Stimulated activated CD8-positive, alpha-beta memory T cell treated with anti-CD3 and anti-CD28 coated beads, Interleukin-12 subunit alpha, Interleukin-12 subunit beta, amount 100 ng/mL, for 24 hours (primary cell): Measurements from ENCODE around the gene ARHGEF10L.

Experiments
- DNase-seq: peaks from one replicate; pipeline ENCODE4 v3.0.0-alpha.2; 2020; ENCODE audit errors: extremely low read depth

ARHGEF10L gene

DNA sequence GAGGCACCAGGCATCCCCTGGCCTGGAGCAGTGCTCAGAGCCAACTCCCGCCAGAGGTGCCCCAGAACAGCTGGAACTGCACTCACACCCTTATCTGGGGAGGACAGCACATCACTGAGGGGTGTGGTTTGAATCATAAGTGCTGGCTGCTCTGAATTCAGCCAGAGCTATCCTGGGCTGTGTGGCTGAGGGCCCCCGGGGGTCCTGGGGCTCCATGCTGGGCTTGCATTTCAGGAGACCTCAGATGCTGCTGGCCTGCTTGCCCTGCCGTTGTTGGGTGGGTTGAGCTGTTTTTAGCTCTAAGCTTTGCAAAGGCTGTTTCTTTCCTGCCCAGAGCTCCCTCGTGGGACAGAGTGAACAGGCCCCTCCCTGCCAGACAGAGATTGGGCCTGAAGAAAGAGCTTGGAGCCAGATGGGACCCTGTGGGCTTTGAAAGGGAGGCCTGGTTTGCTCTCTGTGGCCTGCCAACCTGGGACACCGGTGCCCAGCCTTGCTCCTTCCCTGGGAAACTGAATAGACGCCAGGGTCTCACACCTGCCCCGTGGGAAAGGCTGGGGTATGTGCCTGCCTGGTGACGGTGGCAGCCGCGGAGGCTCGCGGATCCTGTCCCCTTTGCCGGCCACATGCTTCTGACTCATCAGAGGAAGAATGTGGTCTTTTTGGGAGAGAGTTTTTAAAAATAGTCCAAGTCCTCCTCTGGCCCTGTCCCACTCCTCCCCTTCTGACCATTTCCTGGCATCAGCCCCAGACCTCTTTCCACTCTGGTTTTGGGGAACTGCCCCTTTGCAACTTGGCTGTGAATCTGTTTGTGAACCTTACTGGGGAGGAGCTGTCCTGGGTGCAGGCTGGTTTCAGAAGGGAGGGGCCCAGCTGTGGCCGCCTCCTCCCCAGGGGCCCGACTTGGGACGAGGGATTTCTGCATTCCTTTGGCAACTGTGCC is 30.0 kb downstream of the ARHGEF10L start:
- DNase-seq, result no peak

DNA sequence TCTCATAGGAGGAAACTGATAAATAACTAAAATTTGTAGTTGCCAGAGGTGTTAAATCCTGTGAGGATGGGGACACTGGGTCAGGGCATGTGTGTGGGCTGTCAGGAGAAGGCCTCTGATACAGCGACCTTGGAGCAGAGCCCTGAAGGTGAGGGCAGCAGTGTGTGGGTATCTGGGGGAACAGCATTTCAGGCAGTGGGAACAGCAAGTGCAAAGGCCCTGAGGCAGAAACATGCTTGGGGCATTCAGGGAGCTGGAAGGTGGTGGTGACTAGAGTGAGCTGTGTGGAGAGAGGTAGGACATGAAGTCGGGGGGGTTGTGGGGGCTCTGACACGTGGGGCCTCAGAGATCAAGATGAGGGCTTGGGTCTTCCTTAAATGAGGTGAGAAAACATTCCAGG is 30.7 kb downstream of the ARHGEF10L start:
- no peak for DNase-seq

DNA sequence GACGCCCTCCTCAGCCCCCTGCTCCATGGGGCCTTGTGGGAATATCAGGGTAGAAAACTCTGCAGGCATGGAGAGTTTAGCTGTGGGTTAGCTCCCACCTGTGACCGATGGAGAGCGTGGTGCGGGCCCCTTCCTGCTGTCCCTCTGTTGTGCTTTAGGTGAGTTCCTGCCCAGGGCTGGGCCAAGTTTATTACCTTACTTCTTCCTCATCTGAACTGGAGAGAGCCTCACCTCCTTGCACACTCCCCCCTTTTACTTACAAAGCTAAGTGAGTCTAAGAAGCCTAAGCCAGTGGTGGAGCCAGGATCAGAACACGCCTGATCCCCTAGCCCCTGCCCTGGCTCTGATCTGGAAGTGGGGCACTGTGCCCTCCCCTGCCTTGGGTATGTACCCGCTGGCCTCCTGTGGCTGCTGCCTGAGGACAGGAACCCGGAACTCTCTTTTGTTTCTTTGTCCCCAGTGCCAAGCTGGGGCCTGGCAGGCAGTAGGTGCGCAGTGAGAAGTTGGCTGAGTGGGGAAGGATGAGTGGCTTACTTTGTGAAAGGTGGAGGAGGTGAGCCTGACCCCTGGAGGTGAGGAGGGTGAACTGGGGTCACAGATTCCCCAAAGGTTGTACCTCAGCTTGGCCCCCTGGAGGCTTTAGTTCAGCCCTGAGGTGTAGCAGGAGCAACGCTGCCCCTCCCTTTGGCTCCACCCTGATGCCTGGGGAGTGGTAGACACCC is 32.9 kb downstream of the ARHGEF10L start:
- no peak for DNase-seq

DNA sequence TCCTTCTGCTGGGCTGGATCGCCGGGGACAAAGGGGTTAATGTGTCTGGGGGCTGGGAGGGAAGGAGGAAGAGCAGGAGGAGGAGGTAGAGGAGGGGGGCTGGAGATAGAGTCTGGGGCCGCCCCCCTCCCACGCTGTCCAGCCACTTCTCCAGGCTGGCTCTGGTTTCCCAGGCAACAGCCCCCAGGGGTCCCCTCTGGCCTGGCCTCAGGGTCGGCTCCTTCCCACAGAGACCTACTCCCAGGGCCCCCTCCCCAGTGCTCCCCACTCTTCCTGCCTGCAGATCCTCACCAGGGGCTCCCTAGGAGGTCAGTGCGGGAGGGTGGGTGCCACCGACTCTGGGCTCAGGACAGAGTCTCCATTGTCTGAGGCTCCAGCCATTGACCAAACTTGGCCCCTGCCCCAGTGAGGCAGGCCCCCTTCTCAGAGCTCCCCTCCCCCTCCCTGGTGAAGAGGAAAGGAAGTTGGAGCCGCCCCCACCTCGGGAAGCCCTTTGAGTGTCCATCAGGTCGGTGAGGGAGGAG is 34.1 kb downstream of the ARHGEF10L start:
- no peak for DNase-seq

DNA sequence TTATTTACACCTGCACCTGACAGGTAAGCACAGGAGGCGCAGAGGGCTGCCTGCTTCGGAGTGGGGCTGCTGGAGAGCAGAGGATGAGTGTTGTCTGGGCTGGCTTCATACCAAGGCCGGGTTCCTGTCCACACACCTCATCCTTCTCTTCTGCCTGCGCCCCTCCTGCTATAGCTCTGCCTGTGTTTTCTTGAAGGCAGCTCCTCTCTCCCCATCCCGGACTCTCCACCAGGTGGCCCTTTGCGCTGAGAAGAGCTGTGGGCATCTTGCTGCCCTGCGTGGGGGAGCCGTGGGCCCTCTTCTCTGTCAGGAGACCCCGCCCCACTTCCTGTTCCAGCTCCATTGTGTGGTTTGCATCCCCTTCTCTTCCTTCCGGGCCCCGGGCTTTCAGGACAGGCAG is 35.0 kb downstream of the ARHGEF10L start:
- no peak for DNase-seq

DNA sequence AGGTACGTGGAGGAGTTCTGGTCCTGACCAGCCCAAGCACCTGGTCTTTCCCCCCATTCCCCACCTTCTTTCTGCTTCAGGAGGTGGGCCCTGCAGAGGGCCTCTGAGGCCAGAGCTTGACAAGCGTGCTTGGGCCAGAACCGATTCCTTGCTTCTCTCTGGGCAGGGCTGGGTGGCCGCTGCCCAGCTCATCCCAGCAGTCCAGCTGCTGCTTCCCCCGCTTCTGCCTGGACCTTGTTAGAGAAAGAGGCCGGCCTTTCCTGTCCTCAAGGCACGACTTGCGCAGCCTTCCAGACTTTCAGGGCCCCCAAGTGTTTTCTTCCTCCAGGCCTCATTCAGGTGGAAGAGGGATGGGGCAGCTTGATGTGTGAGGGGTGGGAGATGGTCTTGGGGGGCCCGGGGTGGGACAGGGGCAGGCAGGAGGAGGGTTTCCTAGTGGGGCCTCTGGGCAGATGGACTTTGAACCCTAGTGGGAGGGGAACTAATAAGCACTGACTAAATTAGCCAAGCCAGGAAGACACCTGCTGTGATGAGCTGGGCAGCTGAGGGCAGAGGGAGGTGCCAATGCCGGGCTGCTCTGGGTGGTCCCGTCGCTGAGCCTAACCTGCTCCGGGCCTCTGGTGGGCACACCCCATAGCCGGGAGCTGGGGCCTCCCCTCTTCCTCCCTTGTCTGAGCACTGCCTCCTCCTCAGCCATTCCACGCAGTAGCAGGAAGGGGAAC is 36.5 kb downstream of the ARHGEF10L start:
- DNase-seq, result no peak

DNA sequence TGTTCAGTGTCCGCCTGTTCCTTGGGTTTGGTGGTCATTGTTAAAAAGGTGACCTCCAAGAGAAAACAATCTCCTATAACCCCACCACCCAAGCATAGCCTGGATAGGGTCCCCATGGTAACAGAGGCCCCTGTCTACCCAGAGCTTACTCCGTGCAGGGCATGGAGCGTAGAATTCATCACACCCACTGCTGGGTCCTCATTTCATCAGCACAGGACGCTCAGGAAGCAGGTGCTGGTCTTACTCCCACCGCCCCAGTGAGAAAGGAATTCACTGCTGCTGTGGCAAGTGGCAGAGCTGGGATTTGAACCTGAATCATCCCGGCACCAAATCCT is 37.0 kb downstream of the ARHGEF10L start:
- DNase-seq, result no peak

DNA sequence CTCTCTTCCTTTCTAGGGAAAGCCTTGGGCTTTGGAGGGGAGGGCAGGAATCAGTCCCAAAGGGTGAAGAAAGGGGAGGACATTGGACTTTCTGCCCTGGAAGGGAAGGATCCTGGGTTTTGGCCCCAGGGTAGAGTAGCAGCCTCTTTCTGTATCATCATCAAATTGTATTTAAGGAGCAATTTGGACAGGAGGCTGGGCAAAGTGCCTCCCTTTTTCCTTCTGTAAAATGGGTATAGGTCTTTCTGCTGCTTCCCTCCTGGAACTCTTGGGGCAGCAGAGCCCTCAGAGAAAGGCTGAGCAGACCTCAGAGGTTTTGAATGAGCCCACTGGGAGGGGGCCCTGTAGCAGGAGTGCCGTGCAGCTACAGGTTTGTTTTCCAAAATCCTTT is 38.4 kb downstream of the ARHGEF10L start:
- DNase-seq, result no peak

DNA sequence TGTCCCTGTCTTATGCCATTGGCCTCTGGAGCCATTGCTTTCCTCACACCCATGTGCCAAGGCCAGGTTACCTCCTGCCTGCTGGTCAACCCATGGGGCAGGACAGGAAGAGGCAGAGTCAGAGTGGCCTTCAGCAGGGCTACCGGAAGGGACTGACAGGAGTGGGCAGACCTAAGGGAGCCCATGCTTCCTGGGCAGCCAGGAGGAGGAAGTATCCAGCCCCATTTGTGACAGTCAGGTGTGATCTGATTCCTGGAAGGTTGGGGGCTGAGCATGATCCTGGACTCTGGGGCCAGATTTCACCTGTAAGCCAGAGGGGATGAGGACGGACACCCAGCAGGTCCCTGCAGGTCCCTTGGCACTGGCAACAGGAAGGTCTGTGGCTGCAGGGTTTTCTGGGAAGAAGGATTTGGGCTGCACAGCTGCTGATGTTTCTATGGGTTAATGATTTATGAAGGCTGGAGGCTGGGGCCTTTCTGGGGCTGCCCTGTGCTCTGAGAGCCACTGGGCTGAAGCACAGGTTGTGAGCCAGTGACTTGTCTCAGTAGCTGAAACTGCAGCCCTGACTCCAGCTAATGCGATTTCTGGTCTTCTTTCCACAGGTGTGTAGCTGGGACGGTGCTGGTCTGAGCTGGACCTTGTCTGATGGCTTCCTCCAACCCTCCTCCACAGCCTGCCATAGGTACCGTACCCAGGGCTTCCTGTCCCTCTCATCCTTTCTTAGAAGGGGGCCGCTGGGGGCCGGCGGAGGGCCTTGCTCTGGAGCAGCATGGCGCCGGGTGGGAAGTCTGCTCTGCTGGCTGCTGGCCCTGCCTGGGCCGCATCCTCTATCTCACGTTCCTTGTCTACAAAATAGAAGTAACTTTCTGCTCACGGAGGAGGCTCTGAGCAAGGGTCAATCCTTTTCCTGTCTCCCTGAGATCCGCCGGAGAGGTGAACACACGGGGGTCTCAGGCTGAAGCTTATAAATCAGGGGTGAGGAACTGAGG is 40.7 kb downstream of the ARHGEF10L start:
- DNase-seq, result no peak

DNA sequence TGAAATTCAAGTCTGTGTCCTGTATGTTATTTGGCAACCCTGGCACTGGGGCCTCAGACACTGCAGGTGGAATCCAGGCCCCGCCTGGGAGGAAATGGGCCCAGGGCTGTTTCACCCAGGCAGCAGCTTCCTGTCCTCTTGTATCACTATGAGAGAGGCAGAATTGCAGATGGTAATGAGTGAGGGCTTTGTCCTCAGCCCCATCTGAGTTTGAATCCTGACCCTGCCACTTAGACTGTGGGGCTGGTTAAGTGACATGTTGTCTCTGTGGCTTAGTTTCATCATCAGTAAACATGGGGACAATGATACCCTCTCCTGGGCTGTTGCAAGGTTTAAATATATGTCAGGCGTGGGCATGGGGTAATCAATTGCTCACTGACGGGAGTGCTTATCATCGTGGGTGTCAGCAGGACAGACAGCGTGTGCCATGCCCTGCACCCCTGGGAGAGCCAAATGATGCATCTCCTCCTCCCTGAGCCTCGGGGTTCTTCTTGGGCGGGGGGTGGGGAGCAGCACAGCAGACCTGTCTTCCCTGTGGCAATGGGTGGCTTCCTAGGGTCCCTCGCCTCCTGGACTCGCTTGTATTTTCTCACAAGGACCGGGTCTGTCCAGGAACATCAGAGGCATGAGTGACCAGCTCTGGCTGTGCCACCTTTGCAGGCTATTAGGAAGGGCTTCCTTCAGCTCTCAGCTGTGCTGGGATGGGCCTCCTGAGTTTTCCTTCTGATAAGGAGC is 42.1 kb downstream of the ARHGEF10L start:
- DNase-seq, result no peak

DNA sequence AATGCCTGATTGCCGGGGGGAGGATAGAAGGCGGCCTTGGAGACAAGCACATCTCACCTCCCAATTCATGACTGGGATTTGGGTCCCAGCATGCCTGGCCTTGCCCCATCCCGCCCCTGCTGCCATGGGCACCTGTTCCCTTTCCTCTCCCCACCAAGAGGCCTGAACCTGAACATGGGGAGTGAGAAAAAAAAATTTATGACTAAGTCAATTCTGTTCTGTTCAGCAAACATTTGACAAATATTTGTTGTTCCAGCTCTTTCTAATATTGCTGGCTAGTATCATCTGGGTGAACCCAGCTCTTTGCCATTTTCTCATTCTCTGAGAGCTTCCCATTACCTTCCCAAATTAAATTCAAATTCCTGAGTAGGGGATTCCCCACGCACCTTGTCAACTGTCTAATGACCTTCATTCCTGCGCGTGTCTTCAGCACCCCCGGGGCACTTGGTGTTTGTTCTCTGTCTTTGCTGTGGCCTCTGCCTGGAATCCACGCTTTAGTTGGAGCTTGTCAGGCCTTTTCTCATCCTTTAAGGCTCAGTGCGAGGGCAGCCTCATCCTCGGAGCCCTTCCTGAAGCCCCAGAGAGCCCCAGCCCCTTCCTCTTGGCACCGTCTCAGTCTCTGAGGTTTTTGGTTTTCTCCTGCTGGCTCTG is 42.8 kb downstream of the ARHGEF10L start:
- no peak for DNase-seq

DNA sequence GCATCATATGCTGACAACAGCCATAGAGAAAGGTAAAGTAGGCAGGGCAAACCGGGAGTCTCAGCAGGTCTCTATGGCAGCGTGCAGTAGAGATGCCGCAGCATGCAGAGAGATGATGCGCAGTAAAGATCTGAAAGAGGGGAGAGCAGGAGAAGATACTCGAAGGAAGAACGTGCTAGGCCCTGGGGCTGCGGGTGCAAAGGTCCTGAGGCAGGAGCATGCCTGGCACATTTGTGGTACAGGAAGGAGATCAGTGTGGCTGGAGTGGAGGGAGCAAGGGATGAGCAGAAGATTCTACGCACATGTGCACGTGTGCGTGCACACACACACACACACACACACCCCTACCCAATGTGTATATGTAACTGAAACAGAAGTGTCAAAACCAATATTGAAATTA is 45.0 kb downstream of the ARHGEF10L start:
- no peak for DNase-seq

DNA sequence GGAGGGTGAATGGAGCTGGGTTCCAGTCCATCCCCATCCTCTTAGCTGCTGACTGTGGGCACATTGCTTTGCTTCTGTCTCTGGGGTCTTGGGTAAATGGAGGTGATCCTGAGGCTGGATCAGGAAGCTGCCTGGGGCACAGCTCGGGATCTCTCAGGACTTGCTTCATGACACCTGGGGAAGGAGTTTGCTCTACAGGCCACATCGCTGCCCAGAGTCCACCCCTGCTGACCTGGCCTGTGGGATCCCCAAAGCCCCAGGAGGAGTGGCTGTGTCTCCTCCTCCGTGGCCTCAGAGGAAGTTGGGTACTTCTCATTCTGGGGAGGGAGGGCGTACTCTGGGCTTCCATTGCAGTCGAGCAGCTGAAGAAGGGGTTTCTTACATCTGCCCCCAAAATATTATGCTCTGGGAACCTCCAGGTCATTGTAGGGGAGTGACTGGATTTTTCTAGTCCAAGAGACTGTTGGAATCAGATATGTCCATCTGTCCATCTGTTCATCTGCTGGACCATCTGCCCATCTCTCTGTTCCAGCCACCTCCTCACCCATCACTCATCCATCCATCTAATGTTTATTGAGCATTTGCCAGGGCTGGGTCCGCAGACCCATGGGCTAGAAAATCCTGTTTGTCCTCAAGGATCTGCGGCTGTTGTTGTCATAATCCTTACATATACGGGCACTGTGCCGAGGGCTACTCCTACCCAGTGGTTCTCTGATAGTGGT is 45.9 kb downstream of the ARHGEF10L start:
- DNase-seq, result no peak

DNA sequence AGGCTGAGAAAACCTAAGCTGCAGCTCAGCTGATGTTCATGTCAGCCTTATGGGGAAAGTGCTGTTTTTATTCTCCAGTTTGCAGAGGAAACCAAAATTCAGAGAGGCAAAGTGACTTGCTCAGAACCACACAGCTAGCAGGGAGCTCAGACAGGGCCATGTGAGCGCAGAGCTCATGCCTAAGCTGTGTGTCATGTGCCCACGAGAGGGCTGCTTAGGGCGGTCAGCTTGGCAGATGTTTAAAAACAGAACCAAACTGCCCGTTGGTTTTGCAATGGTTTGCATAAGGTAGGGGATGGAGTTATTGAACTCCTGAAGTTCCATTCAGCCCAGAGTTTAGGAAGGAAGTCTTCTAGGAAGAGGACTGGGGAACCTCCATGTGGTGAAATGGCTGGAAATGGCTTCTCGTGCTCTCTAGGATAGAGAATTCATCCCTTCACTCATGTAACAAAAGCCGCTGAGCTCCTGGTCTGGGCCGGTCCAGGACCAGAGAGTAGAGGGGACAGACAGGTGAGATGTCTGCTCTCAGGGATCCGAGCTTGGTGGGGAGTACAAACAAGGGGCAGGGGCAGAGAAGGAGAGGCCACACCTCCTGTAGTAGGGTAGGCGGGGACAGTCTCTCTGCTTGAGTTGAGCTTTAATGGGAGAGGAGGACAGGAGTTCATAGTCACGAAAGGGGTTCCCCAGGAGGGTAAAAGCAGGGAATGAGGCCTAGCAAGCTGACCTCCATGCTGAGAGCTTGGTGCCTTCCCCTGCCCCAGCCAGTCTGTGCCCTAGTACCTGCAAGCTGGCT is 46.9 kb downstream of the ARHGEF10L start:
- no peak for DNase-seq

DNA sequence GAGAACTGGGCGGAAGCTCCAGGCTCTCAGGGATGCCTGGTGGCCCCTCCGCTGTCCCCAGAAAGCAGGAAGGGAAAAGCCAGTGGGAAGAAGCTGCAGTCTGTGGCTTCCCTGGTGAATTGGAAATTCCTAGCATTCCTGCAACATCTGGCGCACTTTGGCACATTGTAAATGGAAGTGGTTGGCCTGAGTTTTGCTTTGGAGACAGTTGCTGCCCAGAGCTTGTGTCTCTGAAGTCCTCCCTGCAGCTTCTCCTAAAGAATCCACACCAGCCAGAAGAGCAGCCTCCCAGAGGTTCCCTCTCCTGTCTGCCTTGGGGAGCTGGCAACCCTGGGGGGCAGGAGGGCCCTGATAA is 48.2 kb downstream of the ARHGEF10L start:
- DNase-seq, result no peak

DNA sequence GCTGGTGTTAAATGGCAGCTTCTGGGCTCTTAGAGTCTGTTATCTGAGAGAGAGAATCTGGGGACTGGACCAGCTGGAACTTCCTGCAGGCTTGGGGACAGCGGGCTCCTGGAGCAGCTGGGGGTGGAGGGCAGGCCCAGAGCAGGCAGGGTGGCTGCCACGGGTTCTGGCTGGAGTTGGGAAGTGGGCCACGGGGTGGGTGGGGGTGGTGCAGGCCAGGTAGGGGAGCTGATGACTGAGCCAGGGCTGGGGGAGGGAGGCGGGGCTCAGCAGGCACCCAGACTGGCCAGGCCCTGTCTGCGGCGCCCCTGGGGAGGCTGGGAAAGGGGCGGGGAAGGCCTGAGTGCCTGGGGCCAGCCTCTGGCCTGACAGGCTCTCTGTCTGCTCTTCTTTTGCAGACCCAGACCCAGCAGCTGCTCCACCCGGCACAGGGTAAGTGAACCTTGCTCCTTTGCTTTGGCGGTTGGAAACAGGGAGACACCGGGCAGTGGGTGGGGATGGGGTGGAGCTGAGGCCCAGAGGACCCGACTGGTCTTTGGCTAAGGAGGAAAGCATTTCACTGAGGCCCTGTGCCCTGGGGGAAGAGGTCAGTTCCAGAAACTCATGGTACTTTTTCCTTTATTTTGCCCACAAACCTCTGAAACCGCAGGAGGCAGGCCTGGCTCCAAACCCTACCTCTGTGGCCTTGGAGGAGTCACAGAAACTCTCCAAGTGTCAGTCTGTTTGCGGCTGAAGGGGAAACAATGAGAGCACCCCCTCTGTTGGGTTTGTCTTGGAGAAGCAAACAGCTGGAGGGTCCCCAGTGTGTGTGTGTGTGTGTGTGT is 48.8 kb downstream of the ARHGEF10L start:
- DNase-seq, result no peak

DNA sequence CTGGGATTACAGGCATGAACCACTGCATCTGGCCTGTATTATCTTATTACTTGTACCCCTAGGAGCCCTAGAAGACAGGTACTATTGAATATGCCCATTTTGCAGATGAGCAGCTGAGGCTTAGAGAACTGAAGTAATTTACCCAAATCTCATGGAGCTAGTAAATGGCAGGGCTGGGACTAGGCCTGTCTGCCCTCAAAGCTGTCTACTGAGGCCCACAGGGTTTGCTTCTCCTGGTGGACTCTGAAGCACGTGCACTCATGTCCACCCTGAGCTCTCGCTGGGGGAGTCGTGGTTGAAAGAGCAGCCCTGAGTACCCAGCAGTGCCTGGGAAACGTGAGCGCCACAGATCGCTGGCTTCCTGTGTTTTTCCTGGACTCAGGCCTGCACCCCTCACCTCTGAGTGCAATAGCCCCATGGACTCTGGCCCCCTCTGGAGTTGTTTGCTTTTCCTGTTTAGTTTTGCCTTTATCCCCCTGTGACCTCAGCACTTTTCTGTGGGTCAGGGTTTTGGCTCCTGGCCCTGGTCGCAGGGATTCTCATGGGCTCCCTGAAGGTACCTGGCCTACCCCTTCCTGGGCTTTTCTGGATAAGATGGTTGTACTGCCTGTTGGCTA is 52.4 kb downstream of the ARHGEF10L start:
- no peak for DNase-seq
